Activated B cell treated with CpG ODN at 0.5 μM for 24 hours (primary cell): ENCODE results near the gene TCF3. TPM values are rescaled to one million over a fixed set of nuclear protein-coding genes. Genes with fewer than 3 reads are reported as not detected.

ENCODE experiments used
- ATAC-seq: fragments of 200-7000 bp; cut with Tn5 transposase; one replicate; pipeline ENCODE4 v1.10.0; 2021; ENCODE audit warnings: low read depth, mild to moderate bottlenecking, moderate library complexity
- CTCF ChIA-PET: fragments of 350-600 bp; sonication (Branson Sonifier 250); formaldehyde crosslinking; loops from one replicate; lab custom pipeline; 2021; ENCODE audit warnings: antibody characterized with exemption; lab: Charles Lee
- POLR2A ChIA-PET: fragments of 350-600 bp; sonication (Branson Sonifier 250); formaldehyde crosslinking; loops from one replicate; lab custom pipeline; 2021; ENCODE audit warnings: antibody characterized with exemption; lab: Charles Lee
- DNase-seq: peaks from one replicate; pipeline ENCODE4 v3.0.0; 2022
- H3K27ac Mint-ChIP-seq: one replicate; pipeline ENCODE4 v1.8.0; 2020; ENCODE audit warnings: mixed read lengths
- H3K27me3 Mint-ChIP-seq: one replicate; pipeline ENCODE4 v1.8.0; 2021; ENCODE audit warnings: mixed read lengths
- H3K36me3 Mint-ChIP-seq: one replicate; pipeline ENCODE4 v1.8.0; 2021; ENCODE audit warnings: low read depth, mixed read lengths
- H3K4me1 Mint-ChIP-seq: one replicate; pipeline ENCODE4 v1.8.0; 2021; ENCODE audit warnings: mixed read lengths
- H3K4me3 Mint-ChIP-seq: one replicate; pipeline ENCODE4 v1.8.0; 2020; ENCODE audit warnings: mild to moderate bottlenecking, mixed read lengths
- H3K9me3 Mint-ChIP-seq: one replicate; pipeline ENCODE4 v1.8.0; 2020; ENCODE audit warnings: mixed read lengths
- intact Hi-C: fragments of 100-400 bp; cut with micrococcal nuclease; formaldehyde crosslinking; loops from one replicate; pipeline ENCODE4 v1.15.1; 2024
- total RNA-seq: library from RNA; stranded (reverse); gene quantifications from 2 replicates; pipeline ENCODE4 v1.2.3, GENCODE V29; 2022
- TF ChIP-seq, protein P1 (sequence below): fragments of 200-600 bp; IDR thresholded peaks from one replicate; pipeline ENCODE4 v1.8.0; 2022; ENCODE audit warnings: antibody characterized with exemption, mild to moderate bottlenecking

Gene TCF3
- total RNA-seq, 1 donor from 2014 or later = 143 TPM

DNA sequence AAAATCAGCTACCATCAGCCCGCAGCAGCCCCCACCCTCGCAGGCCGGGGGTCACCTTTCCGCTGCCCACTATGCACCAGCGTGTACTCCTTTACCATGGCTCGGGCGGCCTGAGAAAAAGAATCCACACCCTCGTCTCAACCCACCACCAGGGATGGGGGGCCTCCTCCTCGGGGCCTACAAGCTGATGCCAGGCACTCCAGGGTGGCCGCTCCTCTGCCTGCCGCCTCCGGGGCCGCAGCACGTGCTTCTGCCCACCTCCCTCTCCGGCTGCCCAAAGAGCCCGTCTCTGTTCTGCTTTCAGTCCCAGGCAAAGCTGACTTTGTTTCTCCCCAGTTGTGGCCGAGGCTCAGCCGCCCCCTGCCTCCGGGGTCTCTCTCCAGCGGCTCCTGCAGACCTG is 73.2 kb downstream of the TCF3 start:
- intact Hi-C loops = no loop called here
- no peak overlapping the region for H3K27ac Mint-ChIP-seq
- TF ChIP-seq, protein P1, sequence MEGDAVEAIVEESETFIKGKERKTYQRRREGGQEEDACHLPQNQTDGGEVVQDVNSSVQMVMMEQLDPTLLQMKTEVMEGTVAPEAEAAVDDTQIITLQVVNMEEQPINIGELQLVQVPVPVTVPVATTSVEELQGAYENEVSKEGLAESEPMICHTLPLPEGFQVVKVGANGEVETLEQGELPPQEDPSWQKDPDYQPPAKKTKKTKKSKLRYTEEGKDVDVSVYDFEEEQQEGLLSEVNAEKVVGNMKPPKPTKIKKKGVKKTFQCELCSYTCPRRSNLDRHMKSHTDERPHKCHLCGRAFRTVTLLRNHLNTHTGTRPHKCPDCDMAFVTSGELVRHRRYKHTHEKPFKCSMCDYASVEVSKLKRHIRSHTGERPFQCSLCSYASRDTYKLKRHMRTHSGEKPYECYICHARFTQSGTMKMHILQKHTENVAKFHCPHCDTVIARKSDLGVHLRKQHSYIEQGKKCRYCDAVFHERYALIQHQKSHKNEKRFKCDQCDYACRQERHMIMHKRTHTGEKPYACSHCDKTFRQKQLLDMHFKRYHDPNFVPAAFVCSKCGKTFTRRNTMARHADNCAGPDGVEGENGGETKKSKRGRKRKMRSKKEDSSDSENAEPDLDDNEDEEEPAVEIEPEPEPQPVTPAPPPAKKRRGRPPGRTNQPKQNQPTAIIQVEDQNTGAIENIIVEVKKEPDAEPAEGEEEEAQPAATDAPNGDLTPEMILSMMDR = no peak
- H3K36me3 Mint-ChIP-seq = peaks cover 61% of the 10 kb centered on the region
- POLR2A ChIA-PET = no interaction called here
- H3K9me3 Mint-ChIP-seq = no peaks in the 10 kb centered on the region
- CTCF ChIA-PET = no interaction called here
- H3K4me1 Mint-ChIP-seq = no peaks in the 10 kb centered on the region
- H3K27me3 Mint-ChIP-seq = no peaks in the 10 kb centered on the region
- DNase-seq (no peak), ATAC-seq (no peak)
- H3K4me3 Mint-ChIP-seq = no peak overlapping the region

DNA sequence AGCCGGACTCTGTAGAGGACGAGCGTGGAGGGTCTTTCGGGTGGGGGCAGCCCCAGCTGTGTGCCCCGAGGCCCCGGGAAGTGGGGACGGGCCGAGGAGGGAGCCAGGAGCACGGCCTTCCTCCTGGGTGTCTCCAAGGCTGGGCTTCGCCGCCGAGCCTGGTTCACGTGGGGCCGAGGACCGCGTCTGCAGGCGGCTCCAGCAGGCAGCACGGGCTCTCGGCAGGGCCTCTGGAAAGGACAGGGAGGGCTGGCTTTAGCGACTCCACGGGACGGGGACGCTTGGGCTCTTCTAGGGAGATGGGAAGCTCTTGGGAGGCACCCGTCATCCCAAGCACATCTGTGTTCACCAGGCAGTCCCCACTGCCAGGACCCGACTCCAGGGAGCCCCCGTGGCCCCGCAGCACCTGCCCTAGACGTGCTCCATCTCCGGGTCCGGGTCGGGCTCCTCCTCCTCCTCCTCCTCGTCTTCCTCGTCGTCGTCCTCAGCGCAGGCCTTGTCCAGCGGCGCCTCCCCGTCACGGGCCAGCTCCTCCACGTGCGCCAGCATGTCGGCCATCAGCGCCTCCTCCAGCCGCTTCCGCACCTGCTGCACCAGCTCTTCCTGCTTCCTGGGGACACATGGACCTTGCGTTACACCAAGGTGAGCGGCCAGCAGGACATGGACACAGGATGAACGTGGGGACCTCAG is 74.3 kb downstream of the TCF3 start:
- H3K27ac Mint-ChIP-seq = no peak overlapping the region
- H3K4me1 Mint-ChIP-seq = no peaks in the 10 kb centered on the region
- H3K27me3 Mint-ChIP-seq = no peaks in the 10 kb centered on the region
- intact Hi-C loops = no loop called here
- no peak for DNase-seq
- ChIA-PET POLR2A (no interaction called here), CTCF (no interaction called here)
- peaks cover 51% of the 10 kb centered on the region for H3K36me3 Mint-ChIP-seq
- TF ChIP-seq, protein P1 = no peak
- no peak overlapping the region for H3K4me3 Mint-ChIP-seq
- no peak for ATAC-seq
- no peaks in the 10 kb centered on the region for H3K9me3 Mint-ChIP-seq

DNA sequence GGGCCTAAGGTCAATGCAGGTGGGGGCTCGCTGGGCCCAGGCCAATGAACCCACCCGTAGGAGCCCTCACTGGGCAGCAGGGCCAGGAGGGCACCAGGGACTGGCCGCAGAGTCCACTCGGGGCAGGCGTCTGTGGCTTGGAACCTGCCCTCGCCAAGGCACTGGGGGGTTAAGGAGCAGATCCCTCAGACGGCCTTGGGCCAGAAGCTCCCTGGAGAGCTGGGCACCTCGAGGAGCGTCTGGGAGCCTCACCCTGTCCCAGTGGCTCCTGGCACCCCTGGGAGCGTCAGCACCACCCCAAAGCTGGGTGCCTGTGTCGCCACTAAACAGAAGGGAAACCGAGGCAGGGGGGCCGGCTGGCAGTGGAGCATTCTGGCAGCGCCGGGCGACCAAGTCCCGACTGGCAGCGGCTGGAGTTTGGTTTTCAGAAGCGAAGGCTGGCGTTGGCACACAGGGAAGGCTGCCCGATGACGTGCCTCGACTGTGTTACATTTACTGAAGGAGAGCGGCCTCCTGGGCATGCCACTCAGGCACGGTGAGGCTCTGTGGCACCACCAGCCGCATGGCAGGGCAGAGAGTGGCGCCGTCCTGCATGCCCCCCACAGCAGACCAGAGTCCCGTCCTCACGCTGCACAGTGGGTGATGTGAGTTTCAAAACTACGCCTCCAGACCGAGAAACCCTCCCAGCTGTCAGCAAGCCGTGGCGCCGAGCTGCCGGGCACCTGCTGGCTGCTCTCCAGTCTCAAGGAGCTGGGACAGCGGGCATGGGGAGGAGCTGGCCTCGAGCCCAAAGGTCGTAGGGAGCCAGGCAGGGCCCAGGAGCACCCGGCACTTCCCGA is 75.1 kb downstream of the TCF3 start:
- intact Hi-C loops = no loop called here
- ATAC-seq (no peak), DNase-seq (no peak)
- Mint-ChIP-seq H3K36me3 (peaks cover 48% of the 10 kb centered on the region), H3K27me3 (no peaks in the 10 kb centered on the region), H3K9me3 (no peaks in the 10 kb centered on the region), H3K27ac (no peak overlapping the region), H3K4me1 (no peaks in the 10 kb centered on the region), H3K4me3 (no peak overlapping the region)
- POLR2A ChIA-PET = no interaction called here
- CTCF ChIA-PET = no interaction called here
- TF ChIP-seq, protein P1 = no peak

DNA sequence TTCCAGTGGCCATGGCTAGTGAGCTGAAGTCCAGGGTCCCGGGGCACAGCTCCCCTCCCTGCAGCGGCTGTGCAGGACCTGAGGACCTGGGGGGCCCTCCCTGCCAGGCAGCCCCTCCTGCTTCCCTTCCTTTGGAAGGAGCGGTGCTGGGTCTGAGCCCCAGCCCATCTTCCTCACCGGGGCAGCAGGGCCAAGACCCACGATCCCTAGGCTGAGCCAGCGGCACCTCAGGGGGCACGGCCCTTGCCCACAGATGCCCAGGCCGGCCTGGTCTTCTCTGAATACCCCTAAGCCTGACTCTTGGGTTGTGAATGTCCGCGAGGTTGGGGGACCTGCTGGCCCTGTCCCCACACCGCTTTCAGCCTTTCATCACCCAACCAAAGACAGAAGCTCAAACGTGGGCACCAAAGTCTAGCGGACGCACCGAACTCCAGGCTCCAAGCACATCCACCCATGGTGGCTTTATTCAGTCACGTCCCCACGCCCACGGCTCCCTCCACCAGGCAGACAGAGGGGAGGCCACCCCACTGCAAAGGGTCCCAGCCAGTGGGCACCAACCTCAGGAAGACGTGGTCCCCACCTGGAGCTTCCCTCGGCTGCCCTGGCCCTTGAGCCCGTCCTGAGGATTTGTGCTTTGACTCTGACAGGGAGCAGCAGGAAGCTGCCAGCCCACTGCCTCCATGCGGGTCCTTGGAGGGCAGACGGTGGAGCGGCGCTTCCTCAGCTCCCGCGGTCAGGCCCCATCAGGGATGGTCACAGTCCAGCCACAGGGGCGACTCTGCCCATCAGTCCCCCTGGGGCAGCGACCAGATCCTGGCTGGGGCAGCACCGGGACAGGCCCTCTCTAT is 75.9 kb downstream of the TCF3 start:
- no peak for DNase-seq
- H3K27ac Mint-ChIP-seq = no peak overlapping the region
- H3K9me3 Mint-ChIP-seq = no peaks in the 10 kb centered on the region
- no peaks in the 10 kb centered on the region for H3K4me1 Mint-ChIP-seq
- H3K27me3 Mint-ChIP-seq = no peaks in the 10 kb centered on the region
- intact Hi-C loops = no loop called here
- ChIA-PET POLR2A (no interaction called here), CTCF (no interaction called here)
- H3K36me3 Mint-ChIP-seq = peaks cover 41% of the 10 kb centered on the region
- ATAC-seq = no peak
- no peak overlapping the region for H3K4me3 Mint-ChIP-seq
- TF ChIP-seq, protein P1 = no peak
